PFSK-1 (cell line): ENCODE results near the gene SEMA6D.

Experiments used
- POLR2AphosphoS5 ChIP-seq: IDR thresholded peaks from 2 replicates; pipeline ENCODE4 v1.6.1; 2012; ENCODE audit warnings: low read depth, mild to moderate bottlenecking, control low read depth, low read length, moderate library complexity
- SIN3A ChIP-seq: IDR thresholded peaks from 2 replicates; pipeline ENCODE4 v1.6.1; 2012; ENCODE audit warnings: mild to moderate bottlenecking, low read length, moderate library complexity, borderline replicate concordance; ENCODE audit not compliant: insufficient read depth
- TAF1 ChIP-seq: IDR thresholded peaks from 2 replicates; pipeline ENCODE4 v1.6.1; 2012; ENCODE audit warnings: low read length, control low read depth, borderline replicate concordance; ENCODE audit not compliant: insufficient read depth

DNA sequence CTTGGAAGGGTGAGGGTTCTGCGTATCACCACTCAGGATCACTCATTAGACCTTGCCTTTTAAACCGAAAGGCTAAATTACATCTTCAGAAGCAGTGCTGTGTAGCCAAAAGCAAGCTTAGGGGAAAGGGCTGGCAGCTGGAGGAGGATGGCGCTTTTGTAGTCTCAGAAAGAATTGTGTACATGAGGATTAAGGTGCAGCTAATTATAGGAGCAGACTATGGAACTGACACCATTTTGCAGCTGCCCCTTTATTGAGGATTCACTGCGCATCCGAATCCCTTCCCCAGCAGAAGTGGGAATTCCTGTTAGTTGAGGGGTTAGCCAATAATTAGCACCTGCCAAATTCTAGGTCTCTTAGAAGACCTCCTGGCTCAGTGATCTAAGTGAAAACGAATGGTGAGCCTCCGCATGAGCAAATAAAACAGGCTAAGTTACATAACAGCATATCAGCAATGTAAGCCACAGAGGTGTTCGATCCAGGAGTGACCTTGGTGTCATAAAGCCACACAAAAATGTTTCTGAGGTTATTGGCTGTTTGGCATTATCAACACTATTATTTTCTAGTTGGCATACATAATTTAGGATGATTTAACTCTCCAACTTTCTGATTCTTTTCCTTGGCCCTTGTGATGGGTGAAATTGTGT lies 42.6 kb upstream of the SEMA6D start:
- TF ChIP-seq TAF1 (no peak), POLR2AphosphoS5 (no peak), SIN3A (no peak)
